Calu3 (cell line): ENCODE results near the gene IGF2. TPM values are rescaled to one million over a fixed set of nuclear protein-coding genes. Genes with fewer than 3 reads are reported as not detected.

Experiments used
- BruUV-seq: library from RNA; stranded (reverse); fragments of 400-500 nt; replicated peaks from 2 replicates; lab custom pipeline; 2021; lab: Mats Ljungman, UMichigan
- CTCF ChIA-PET: fragments of 300-600 bp; sonication (Branson Sonifier 250); formaldehyde crosslinking; loops from one replicate; lab custom pipeline; 2022; ENCODE audit warnings: antibody characterized with exemption; lab: Charles Lee
- DNase-seq: peaks from one replicate; pipeline ENCODE4 v3.0.0; 2022
- H3K27ac Mint-ChIP-seq: one replicate; pipeline ENCODE4 v1.8.0; 2022; ENCODE audit warnings: mixed read lengths; ENCODE audit not compliant: unreplicated experiment
- H3K27me3 Mint-ChIP-seq: one replicate; pipeline ENCODE4 v1.8.0; 2022; ENCODE audit warnings: mixed read lengths; ENCODE audit not compliant: unreplicated experiment
- H3K36me3 Mint-ChIP-seq: one replicate; pipeline ENCODE4 v1.8.0; 2022; ENCODE audit warnings: mild to moderate bottlenecking, moderate library complexity, mixed read lengths; ENCODE audit not compliant: insufficient read depth, unreplicated experiment
- H3K4me1 Mint-ChIP-seq: one replicate; pipeline ENCODE4 v1.8.0; 2022; ENCODE audit warnings: mild to moderate bottlenecking, low read depth, mixed read lengths; ENCODE audit not compliant: unreplicated experiment
- H3K4me3 Mint-ChIP-seq: one replicate; pipeline ENCODE4 v1.8.0; 2022; ENCODE audit warnings: mild to moderate bottlenecking, low read depth, moderate library complexity, mixed read lengths; ENCODE audit not compliant: unreplicated experiment
- H3K9me3 Mint-ChIP-seq: one replicate; pipeline ENCODE4 v1.8.0; 2022; ENCODE audit warnings: low read depth, mixed read lengths; ENCODE audit not compliant: unreplicated experiment
- intact Hi-C: fragments of 100-400 bp; cut with micrococcal nuclease; formaldehyde crosslinking; loops from one replicate; pipeline ENCODE4 v1.10.0; 2022; ENCODE audit not compliant: unreplicated experiment
- total RNA-seq: library from RNA; stranded (reverse); gene quantifications from 2 replicates; pipeline ENCODE4 v1.2.3, GENCODE V29; 2022
- TF ChIP-seq, protein P1 (sequence below): fragments of 200-600 bp; IDR thresholded peaks from one replicate; pipeline ENCODE4 v1.8.0; 2022; ENCODE audit warnings: antibody characterized with exemption; ENCODE audit not compliant: unreplicated experiment

IGF2 gene
- total RNA-seq, 1 experiment from 2014 or later = 0.45 TPM

DNA sequence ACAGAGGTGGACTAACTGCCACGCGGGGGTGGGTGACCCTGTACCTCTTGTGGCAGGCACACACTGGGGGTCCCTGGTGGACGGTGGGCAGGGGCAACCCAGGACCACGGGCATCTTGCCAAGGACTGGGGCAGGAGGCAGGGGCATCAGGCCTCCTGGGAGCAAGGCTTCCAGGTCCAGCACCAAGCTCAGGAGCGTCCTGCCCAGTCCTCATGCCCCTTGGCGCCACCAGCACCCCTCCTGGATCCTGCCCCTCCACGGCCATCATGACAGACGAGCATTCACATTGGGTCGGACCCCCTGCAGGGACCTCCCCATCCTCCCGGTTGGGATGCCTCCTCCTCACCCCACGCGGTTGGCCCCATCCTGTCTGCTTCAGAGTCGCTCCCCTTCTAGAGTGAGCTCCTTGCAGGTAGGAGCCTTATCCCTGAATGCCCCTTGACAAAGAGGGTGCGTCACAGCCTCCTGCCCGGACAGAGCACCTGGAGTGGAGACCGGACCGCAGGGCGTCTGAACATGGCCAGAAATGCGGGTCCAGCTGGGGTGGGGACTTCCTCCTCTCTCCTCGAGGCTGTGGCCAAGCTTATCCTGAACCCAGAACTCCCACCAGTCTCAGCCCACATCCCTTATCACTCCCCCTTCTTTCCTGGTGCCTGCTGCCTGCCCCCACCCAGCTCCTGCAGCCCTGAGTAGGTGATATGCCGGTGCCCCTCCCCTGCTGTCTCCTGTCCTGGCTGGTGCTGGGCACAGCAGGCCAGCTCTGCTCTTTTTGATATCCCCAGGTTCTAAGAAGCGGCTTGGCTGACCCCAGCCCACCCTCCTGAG is 40.3 kb downstream of the IGF2 start:
- Mint-ChIP-seq H3K4me3 (no peak overlapping the region), H3K9me3 (peaks cover 2% of the 10 kb centered on the region), H3K27me3 (peaks cover 30% of the 10 kb centered on the region), H3K4me1 (peaks cover 14% of the 10 kb centered on the region), H3K36me3 (no peaks in the 10 kb centered on the region), H3K27ac (no peak overlapping the region)
- no peak for DNase-seq
- TF ChIP-seq, protein P1, sequence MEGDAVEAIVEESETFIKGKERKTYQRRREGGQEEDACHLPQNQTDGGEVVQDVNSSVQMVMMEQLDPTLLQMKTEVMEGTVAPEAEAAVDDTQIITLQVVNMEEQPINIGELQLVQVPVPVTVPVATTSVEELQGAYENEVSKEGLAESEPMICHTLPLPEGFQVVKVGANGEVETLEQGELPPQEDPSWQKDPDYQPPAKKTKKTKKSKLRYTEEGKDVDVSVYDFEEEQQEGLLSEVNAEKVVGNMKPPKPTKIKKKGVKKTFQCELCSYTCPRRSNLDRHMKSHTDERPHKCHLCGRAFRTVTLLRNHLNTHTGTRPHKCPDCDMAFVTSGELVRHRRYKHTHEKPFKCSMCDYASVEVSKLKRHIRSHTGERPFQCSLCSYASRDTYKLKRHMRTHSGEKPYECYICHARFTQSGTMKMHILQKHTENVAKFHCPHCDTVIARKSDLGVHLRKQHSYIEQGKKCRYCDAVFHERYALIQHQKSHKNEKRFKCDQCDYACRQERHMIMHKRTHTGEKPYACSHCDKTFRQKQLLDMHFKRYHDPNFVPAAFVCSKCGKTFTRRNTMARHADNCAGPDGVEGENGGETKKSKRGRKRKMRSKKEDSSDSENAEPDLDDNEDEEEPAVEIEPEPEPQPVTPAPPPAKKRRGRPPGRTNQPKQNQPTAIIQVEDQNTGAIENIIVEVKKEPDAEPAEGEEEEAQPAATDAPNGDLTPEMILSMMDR = no peak
- intact Hi-C loops = no loop called here
- no TSS peak for BruUV-seq
- CTCF ChIA-PET = interaction anchor here (0.6 to 1.5 kb wide), 2 partner anchors 22 to 88 kb away, joined by 3 to 4 read pairs; no protein-coding TSS in a partner anchor

DNA sequence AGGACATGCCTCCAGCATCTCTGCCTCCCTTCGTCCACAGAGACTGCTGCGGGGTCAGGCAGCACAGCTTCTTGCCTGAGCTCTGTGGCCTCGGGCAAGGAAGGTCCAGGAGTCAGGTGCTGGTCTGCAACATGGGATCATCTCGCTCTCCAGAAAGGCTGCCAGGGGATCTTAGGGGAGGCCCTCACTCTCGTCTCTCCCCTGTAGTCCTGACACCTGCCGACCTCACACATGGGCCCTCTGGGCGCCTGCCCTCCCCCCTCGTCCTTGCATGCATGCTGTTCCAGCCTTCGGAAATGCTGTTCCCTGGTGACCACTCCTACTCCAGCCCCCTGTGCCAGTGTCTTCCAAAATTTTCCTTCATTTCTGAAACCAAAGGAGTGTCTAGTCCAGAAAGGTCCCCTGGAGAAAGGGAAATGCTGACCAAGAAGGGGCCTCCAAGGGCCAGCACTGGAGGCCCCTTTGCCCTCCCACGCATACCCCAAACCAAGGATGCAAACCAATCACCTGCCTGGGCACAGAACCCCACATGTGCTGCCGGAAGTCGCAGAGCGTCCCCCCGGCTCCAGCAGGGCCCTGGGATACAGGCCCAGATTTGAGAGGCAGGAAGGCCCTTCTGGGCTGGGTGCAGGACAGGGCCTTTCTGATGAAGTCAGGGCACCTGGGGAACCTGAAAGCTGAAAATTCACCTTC is 41.0 kb downstream of the IGF2 start:
- DNase-seq = no peak
- H3K4me1 Mint-ChIP-seq = peaks cover 21% of the 10 kb centered on the region
- TF ChIP-seq, protein P1 = no peak
- H3K4me3 Mint-ChIP-seq = no peak overlapping the region
- peaks cover 2% of the 10 kb centered on the region for H3K9me3 Mint-ChIP-seq
- no TSS peak for BruUV-seq
- H3K27ac Mint-ChIP-seq = no peak overlapping the region
- no peaks in the 10 kb centered on the region for H3K36me3 Mint-ChIP-seq
- CTCF ChIA-PET = no interaction called here
- intact Hi-C loops = no loop called here
- H3K27me3 Mint-ChIP-seq = peaks cover 30% of the 10 kb centered on the region

- TF ChIP-seq, protein P1 = no peak
- Mint-ChIP-seq H3K36me3 (no peaks in the 10 kb centered on the region), H3K27me3 (peaks cover 24% of the 10 kb centered on the region), H3K4me3 (no peak overlapping the region), H3K4me1 (peaks cover 28% of the 10 kb centered on the region), H3K9me3 (peaks cover 2% of the 10 kb centered on the region), H3K27ac (no peak overlapping the region)
- peak; percentile 23 for DNase-seq
- intact Hi-C loops = no loop called here
- CTCF ChIA-PET = no interaction called here
- BruUV-seq = no TSS peak
These were observed 41.7 kb downstream of the IGF2 start for GRCh38 chr11:2097356-2097997.

DNA sequence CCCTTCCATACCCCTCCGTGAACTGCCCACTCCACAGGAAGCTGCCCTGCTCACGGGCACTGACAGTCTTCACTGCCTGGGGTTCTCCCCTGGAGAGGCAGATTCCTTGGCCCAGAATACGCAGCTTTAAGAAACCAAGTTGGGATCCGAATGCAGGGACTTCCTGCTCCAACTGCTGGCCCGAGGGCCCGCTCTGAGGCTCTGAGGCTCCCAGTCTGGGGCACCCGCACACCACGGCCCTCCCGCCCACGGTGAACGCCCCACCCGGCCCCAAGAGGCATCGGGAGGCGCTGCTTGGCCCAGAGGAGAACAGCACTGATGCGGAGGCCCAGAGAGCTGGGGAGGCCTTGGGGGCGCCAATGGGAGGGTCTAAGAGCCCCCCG is 42.3 kb downstream of the IGF2 start:
- Mint-ChIP-seq H3K27me3 (peaks cover 18% of the 10 kb centered on the region), H3K27ac (no peak overlapping the region), H3K4me1 (peaks cover 30% of the 10 kb centered on the region), H3K9me3 (no peaks in the 10 kb centered on the region), H3K4me3 (no peak overlapping the region), H3K36me3 (no peaks in the 10 kb centered on the region)
- no peak for DNase-seq
- BruUV-seq = no TSS peak
- CTCF ChIA-PET = no interaction called here
- TF ChIP-seq, protein P1 = no peak
- intact Hi-C loops = no loop called here
